Activated T-helper 1 cell treated with anti-CD3 and anti-CD28 coated beads, Interleukin-12 subunit alpha, Interleukin-12 subunit beta, Interleukin-2, Interleukin-4 antibody, amounts not matched to agents 30 ng/mL and 10 ng/mL and 1 ng/mL, durations not matched to agents 14 hours and 24 hours and 36 hours (primary cell): Measurements from ENCODE around the gene CNTN2. TPM values are rescaled to one million over a fixed set of nuclear protein-coding genes. Genes with fewer than 3 reads are reported as not detected.

ENCODE experiments used
- DNase-seq: peaks from one replicate; pipeline ENCODE4 v3.0.0; 2021; ENCODE audit warnings: low spot score
- H3K27ac Mint-ChIP-seq: one replicate; pipeline ENCODE4 v1.8.0; 2021; ENCODE audit warnings: mild to moderate bottlenecking, mixed read lengths
- H3K27me3 Mint-ChIP-seq: one replicate; pipeline ENCODE4 v1.8.0; 2022; ENCODE audit warnings: mild to moderate bottlenecking, moderate library complexity, mixed read lengths; ENCODE audit not compliant: insufficient read depth
- H3K36me3 Mint-ChIP-seq: one replicate; pipeline ENCODE4 v1.8.0; 2021; ENCODE audit warnings: low read depth, mixed read lengths
- H3K4me1 Mint-ChIP-seq: one replicate; pipeline ENCODE4 v1.8.0; 2021; ENCODE audit warnings: low read depth, mixed read lengths
- H3K4me3 Mint-ChIP-seq: one replicate; pipeline ENCODE4 v1.8.0; 2021; ENCODE audit warnings: mild to moderate bottlenecking, moderate library complexity, mixed read lengths
- H3K9me3 Mint-ChIP-seq: one replicate; pipeline ENCODE4 v1.8.0; 2021; ENCODE audit warnings: mixed read lengths
- intact Hi-C: fragments of 100-400 bp; cut with micrococcal nuclease; formaldehyde crosslinking; loops from one replicate; pipeline ENCODE4 v1.15.1; 2024
- total RNA-seq: library from RNA; stranded (reverse); gene quantifications from 2 replicates; pipeline ENCODE4 v1.2.3, GENCODE V29; 2022

CNTN2 gene
- total RNA-seq, 1 donor from 2014 or later, result not detected

DNA sequence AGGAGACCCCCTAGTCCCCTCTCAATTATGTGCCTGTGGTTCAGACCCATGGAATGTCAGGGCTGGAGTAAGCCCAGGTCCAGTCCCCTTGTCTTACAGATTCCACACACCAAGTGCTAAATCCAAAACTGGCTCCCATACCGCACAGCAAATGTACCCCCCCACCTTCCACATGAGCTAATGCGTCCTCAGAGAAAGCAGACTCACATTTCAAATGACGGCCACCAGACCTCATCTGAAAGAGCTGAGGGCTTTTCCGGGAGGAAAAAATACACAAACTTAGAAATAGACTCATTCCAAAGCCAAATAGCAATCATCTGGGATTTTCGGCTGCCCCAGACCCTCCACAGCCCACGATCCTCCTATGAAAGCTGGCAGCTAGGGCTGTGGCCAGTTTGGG, 12.8 kb upstream of the CNTN2 start:
- no peak overlapping the region for H3K27ac Mint-ChIP-seq
- intact Hi-C loops, result no loop called here
- no peaks in the 10 kb centered on the region for H3K36me3 Mint-ChIP-seq
- H3K27me3 Mint-ChIP-seq, result peaks cover 2% of the 10 kb centered on the region
- H3K4me3 Mint-ChIP-seq, result no peak overlapping the region
- no peak for DNase-seq
- H3K4me1 Mint-ChIP-seq, result no peaks in the 10 kb centered on the region
- no peaks in the 10 kb centered on the region for H3K9me3 Mint-ChIP-seq

DNA sequence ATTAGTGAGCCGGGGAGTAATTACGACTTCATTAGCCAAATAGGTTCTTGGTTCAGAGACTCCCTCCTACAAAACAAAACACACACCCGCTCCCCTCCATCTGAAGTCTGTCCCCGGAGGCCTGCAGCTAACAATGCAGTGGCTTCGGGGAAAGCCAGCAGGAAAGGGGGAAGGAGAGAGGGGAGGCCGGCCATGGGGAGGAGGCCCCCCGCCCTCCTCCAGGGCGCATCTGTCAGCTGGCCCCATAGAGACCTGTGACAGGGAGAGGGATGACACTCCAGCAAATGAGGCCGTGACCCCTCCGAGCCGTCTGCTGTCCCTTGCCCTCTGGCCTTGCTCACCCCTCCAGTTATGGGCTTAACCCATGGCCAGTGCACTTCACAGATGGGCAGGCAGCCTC, 12.1 kb upstream of the CNTN2 start:
- no peak for DNase-seq
- H3K27ac Mint-ChIP-seq, result no peak overlapping the region
- H3K9me3 Mint-ChIP-seq, result no peaks in the 10 kb centered on the region
- H3K4me3 Mint-ChIP-seq, result no peak overlapping the region
- intact Hi-C loops, result no loop called here
- no peaks in the 10 kb centered on the region for H3K4me1 Mint-ChIP-seq
- H3K27me3 Mint-ChIP-seq, result peaks cover 5% of the 10 kb centered on the region
- H3K36me3 Mint-ChIP-seq, result no peaks in the 10 kb centered on the region

GRCh38 chr1:205032508-205032907, 10.5 kb upstream of the CNTN2 start:
- Mint-ChIP-seq H3K9me3 (no peaks in the 10 kb centered on the region), H3K27me3 (peaks cover 7% of the 10 kb centered on the region), H3K36me3 (no peaks in the 10 kb centered on the region), H3K27ac (no peak overlapping the region), H3K4me3 (no peak overlapping the region), H3K4me1 (no peaks in the 10 kb centered on the region)
- no peak for DNase-seq
- intact Hi-C loops, result no loop called here

DNA sequence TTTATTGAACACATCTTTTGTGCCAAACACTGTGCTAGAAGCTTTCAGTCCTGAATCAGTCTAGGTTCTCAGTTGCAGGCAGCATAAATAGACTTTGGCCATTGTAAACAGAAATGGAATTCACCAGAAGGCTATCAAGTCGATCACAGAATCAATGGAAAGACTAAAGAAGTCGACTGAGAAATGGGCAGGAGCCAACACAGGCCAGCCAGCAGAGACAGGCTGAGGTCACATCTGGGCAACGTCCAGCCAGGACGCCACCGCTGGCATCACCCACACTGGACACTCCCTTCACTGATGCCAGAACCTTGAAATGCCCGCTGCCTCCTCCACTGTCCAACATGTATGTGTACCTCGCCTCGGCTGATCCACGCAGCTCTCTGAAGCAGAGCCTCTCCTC, 5.5 kb upstream of the CNTN2 start:
- Mint-ChIP-seq H3K27me3 (peaks cover 22% of the 10 kb centered on the region), H3K4me1 (no peaks in the 10 kb centered on the region), H3K27ac (no peak overlapping the region), H3K4me3 (no peak overlapping the region), H3K9me3 (no peaks in the 10 kb centered on the region), H3K36me3 (no peaks in the 10 kb centered on the region)
- intact Hi-C loops, result no loop called here
- DNase-seq, result no peak

DNA sequence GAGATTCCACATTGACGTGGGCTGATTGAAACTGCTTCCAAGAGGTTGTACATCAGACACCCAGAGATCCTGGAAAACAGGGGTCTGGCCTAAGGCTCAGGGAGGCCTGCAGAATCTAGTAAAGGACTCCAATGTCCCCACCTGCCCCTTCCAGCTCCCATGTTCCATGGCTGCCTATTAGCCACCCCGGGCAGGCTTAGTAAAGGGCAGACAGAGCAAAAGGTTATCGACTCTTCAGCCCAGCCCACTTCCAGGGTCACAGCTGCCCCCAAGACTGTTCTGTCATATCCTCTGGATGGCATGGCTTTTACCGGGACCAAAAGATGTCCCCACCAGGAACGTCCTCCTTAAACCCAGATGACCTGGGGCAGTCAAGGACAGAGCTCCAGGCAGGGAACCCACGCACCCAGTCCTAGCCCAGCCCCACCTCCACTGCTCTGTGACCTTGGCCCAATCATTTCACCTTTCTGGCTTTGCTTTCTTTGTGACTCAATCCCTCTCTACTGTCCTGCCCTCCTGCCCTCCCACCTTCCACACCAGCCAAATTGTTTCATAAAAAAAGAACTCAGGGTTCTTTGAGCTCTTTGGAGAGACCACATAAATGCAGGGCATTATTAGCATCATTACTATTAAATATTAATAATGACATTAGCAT, 4.8 kb upstream of the CNTN2 start:
- Mint-ChIP-seq H3K4me3 (no peak overlapping the region), H3K36me3 (no peaks in the 10 kb centered on the region), H3K27ac (no peak overlapping the region), H3K9me3 (no peaks in the 10 kb centered on the region), H3K4me1 (no peaks in the 10 kb centered on the region), H3K27me3 (peaks cover 26% of the 10 kb centered on the region)
- no peak for DNase-seq
- intact Hi-C loops, result no loop called here

DNA sequence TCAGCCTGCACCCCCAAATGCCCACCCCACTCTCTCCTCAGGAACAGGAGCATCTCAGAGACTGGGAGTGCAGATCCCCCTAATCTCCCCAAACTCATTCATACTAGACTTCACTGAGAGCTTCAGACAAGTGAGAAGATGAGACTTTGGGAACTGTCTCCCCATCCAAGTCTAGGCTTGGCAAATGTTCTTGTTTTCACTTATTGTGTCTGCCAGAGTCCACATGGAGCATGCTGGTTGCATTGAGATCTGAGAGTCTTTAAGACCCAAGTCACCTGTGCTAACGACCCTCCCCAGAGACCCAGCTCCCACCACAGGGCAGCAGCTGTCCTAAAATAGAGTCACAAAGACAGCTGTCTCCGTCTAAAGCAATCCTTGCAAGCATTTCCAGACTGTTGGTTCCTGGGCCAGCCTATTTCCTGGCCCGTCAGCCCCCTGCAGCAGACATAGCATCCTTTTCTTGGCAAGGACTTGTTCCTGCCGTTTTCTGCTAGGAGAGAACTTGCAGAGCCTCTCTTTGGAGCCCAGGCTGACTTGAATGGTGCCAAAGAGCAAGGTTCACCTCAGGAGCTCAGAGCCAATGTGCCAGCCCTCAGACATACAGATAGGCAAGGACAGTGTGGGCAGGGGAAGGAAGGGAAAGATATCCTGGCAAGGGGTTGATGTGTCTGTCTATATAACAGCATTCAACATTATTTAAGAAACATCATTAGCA, 1.9 kb upstream of the CNTN2 start:
- no peak for DNase-seq
- intact Hi-C loops, result no loop called here
- no peaks in the 10 kb centered on the region for H3K9me3 Mint-ChIP-seq
- H3K4me1 Mint-ChIP-seq, result no peaks in the 10 kb centered on the region
- H3K27ac Mint-ChIP-seq, result no peak overlapping the region
- no peaks in the 10 kb centered on the region for H3K36me3 Mint-ChIP-seq
- H3K27me3 Mint-ChIP-seq, result peaks cover 40% of the 10 kb centered on the region
- no peak overlapping the region for H3K4me3 Mint-ChIP-seq

DNA sequence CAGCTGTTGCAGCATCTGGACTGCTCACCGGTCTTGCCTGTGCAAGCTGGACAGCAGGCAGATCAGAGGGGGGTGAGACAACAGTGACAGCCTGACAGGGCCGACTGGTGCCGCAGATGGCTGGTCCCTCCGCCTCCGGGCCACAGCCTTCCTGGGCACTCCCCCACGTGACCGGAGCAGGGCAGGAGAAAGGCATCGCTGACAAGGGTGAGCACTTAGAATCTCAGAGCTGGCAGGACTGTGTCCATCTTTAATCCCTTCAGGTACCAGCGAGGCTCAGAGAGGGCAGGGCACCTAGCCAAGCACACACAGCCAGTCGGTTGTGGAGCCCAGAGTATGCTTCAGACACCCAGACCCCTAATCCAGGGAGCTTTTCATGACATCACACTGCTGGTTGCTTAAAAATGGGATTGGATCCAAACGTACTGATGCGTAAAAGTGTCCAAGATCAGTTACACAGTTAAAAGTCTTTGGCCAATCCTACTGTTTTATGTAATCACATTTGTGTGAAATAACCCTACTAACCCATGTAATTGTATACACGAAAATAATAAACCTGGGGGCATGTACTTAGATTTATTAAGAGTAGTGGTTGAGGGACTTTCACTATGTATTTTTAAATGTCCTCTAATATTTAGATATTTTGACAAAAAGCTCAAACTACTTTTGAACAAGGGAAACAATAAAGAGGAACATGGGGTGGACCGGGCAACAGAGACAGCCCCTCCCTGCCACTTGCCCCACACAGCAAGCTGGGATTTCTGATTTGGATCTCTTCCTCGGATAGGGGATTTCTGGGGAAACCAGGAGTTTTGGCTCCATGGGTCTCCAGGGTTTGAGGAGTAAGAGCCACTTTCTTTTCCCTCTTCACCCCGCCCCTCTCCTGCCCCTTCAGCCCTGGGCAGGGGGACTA, 758 bp upstream of the CNTN2 start:
- peaks cover 46% of the 10 kb centered on the region for H3K27me3 Mint-ChIP-seq
- no peak overlapping the region for H3K27ac Mint-ChIP-seq
- H3K4me3 Mint-ChIP-seq, result no peak overlapping the region
- no peaks in the 10 kb centered on the region for H3K36me3 Mint-ChIP-seq
- no peak for DNase-seq
- H3K9me3 Mint-ChIP-seq, result no peaks in the 10 kb centered on the region
- intact Hi-C loops, result no loop called here
- no peaks in the 10 kb centered on the region for H3K4me1 Mint-ChIP-seq

- Mint-ChIP-seq H3K27me3 (peaks cover 48% of the 10 kb centered on the region), H3K36me3 (no peaks in the 10 kb centered on the region), H3K9me3 (no peaks in the 10 kb centered on the region), H3K4me1 (no peaks in the 10 kb centered on the region), H3K27ac (no peak overlapping the region), H3K4me3 (no peak overlapping the region)
- intact Hi-C loops, result no loop called here
- no peak for DNase-seq
These were observed 854 bp downstream of the CNTN2 start for GRCh38 chr1:205043866-205044265.

DNA sequence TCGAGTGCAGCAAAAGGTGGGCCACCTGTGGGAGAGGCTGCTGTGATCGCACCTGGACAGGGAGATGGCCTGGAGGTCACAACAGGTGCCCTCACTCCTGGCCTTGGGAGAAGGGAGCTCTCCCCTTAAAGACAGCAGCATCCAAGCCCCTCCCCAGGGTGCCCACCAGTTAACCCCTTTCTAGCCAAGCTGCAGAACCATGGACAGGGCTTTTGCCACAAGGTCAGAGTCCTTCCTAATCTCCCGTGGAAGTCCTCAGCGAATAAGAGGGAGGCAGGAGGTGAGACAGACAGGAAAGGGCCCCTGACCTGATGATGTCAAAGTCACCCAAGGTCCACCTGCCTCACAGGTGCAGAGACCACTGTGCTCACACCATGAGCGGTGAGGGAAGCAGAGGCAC, 1.7 kb downstream of the CNTN2 start:
- Mint-ChIP-seq H3K27me3 (peaks cover 48% of the 10 kb centered on the region), H3K4me1 (no peaks in the 10 kb centered on the region)
- intact Hi-C loops, result no loop called here

GRCh38 chr1:205045146-205045545, 2.1 kb downstream of the CNTN2 start:
- Mint-ChIP-seq H3K9me3 (no peaks in the 10 kb centered on the region), H3K36me3 (no peaks in the 10 kb centered on the region), H3K27ac (no peak overlapping the region), H3K4me3 (no peak overlapping the region), H3K27me3 (peaks cover 48% of the 10 kb centered on the region), H3K4me1 (no peaks in the 10 kb centered on the region)
- intact Hi-C loops, result no loop called here
- DNase-seq, result no peak

More for the DNA sequence above, 1.7 kb downstream of the CNTN2 start:
- H3K27ac Mint-ChIP-seq, result no peak overlapping the region
- H3K36me3 Mint-ChIP-seq, result no peaks in the 10 kb centered on the region
- no peak for DNase-seq
- H3K4me3 Mint-ChIP-seq, result no peak overlapping the region
- H3K9me3 Mint-ChIP-seq, result no peaks in the 10 kb centered on the region

GRCh38 chr1:205046870-205047269, 3.9 kb downstream of the CNTN2 start:
- DNase-seq, result no peak
- intact Hi-C loops, result no loop called here
- H3K4me1 Mint-ChIP-seq, result no peaks in the 10 kb centered on the region
- no peaks in the 10 kb centered on the region for H3K9me3 Mint-ChIP-seq
- H3K27me3 Mint-ChIP-seq, result peaks cover 38% of the 10 kb centered on the region
- no peak overlapping the region for H3K27ac Mint-ChIP-seq
- H3K4me3 Mint-ChIP-seq, result no peak overlapping the region
- no peaks in the 10 kb centered on the region for H3K36me3 Mint-ChIP-seq

DNA sequence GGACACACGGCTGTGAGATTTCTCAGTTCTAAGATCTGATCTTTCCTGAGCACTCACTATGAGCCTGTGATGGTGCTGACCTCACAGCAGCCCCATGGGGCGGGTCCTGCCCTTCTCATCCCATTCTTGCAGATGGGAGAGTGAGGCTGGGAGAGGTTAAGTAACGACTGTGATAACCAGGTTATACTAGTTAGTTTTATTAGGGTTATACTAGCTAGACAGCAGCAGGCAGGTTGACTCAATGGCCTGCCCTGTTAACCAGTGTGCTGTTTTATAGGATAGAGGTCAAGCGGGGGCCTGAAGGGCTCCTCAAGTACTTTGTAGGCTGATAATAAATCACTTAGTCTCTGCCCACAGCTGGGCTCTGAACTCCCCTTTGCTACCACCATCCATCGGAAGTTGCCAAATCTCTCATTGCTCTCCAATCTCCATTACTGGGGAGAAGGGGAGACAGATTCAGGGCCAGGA, 4.8 kb downstream of the CNTN2 start:
- H3K27ac Mint-ChIP-seq, result no peak overlapping the region
- H3K9me3 Mint-ChIP-seq, result no peaks in the 10 kb centered on the region
- H3K36me3 Mint-ChIP-seq, result no peaks in the 10 kb centered on the region
- no peak for DNase-seq
- H3K27me3 Mint-ChIP-seq, result peaks cover 29% of the 10 kb centered on the region
- no peaks in the 10 kb centered on the region for H3K4me1 Mint-ChIP-seq
- intact Hi-C loops, result no loop called here
- no peak overlapping the region for H3K4me3 Mint-ChIP-seq

- H3K27me3 Mint-ChIP-seq, result peaks cover 27% of the 10 kb centered on the region
- no peaks in the 10 kb centered on the region for H3K9me3 Mint-ChIP-seq
- H3K4me1 Mint-ChIP-seq, result no peaks in the 10 kb centered on the region
- no peak overlapping the region for H3K27ac Mint-ChIP-seq
- intact Hi-C loops, result no loop called here
- H3K36me3 Mint-ChIP-seq, result no peaks in the 10 kb centered on the region
- DNase-seq, result no peak
- no peak overlapping the region for H3K4me3 Mint-ChIP-seq
These were observed 5.4 kb downstream of the CNTN2 start for GRCh38 chr1:205048382-205048781.
